ENCODE measurements around the gene PRKRA. TPM values are rescaled to one million over a fixed set of nuclear protein-coding genes. Genes with fewer than 3 reads are reported as not detected.

The PRKRA gene
- total and polyA plus RNA-seq, 9 of the 15 experiments (the other 6 are each of a cell fraction or from before 2014, with no cell fraction given): 14.1 to 78.1 (median 52.3) TPM

- TF ChIP-seq ZNF518B (CRISPR knock-in tag; IDR thresholded peaks at IDR 0.05) (no peak), SIX5 (IDR thresholded peaks at IDR 0.05; ENCODE audit: borderline replicate concordance in 1 of 2, insufficient read depth in 1 of 2, low read depth in 1 of 2, low read length in 2 of 2) (no peak), SIN3B (IDR thresholded peaks at IDR 0.05; ENCODE audit: low read depth) (no peak), ZNF584 (CRISPR knock-in tag; IDR thresholded peaks at IDR 0.05; ENCODE audit: low read depth) (peak; percentile 44; the same call in 1 of the 2 replicates), MCM2 (IDR thresholded peaks at IDR 0.05; ENCODE audit: low read depth) (no peak), TEAD1 (CRISPR knock-in tag; IDR thresholded peaks at IDR 0.05) (no peak), ZNF12 (CRISPR knock-in tag; IDR thresholded peaks at IDR 0.05) (no peak), ZNF444 (CRISPR knock-in tag; IDR thresholded peaks at IDR 0.05) (0 out of 2 replicates have a peak, but pooled peaks have one; percentile 24)
- TF ChIP-seq, protein P1, sequence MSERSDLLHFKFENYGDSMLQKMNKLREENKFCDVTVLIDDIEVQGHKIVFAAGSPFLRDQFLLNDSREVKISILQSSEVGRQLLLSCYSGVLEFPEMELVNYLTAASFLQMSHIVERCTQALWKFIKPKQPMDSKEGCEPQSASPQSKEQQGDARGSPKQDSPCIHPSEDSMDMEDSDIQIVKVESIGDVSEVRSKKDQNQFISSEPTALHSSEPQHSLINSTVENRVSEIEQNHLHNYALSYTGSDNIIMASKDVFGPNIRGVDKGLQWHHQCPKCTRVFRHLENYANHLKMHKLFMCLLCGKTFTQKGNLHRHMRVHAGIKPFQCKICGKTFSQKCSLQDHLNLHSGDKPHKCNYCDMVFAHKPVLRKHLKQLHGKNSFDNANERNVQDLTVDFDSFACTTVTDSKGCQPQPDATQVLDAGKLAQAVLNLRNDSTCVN (CRISPR knock-in tag; IDR thresholded peaks at IDR 0.05): no peak
Measured at GRCh38 chr2:178404368-178404767, 46.6 kb downstream of the PRKRA start (continued).

Data from K562 (cell line).